ENCODE data around the gene RPS6KB2. TPM values are rescaled to one million over a fixed set of nuclear protein-coding genes. Genes with fewer than 3 reads are reported as not detected.

Gene RPS6KB2
- total and polyA plus RNA-seq, 2 of the 4 experiments (the other 2 are of a cell fraction): 50.7 to 58.4 TPM

- peak overlapping the region; percentile 63 for H3K23ac ChIP-seq (ENCODE audit: low read depth, low read length)
- H3K27ac ChIP-seq (ENCODE audit: insufficient read depth, low read length): peak overlapping the region; percentile 64
- no TSS peak for BruUV-seq (replicated peaks)
- no peak for DNase-seq
- peaks cover 21% of the 10 kb centered on the region; the same call in 1 of the 2 replicates for H3K36me3 ChIP-seq (ENCODE audit: control insufficient read depth, insufficient read depth, low read length)
- TF ChIP-seq RFX5 (IDR thresholded peaks at IDR 0.05; ENCODE audit: low read depth, low read length) (no peak), MXI1 (IDR thresholded peaks at IDR 0.05; ENCODE audit: borderline replicate concordance, low read depth, low read length) (no peak), CHD1 (IDR thresholded peaks at IDR 0.05; ENCODE audit: low read depth, low read length) (no peak), NFE2L2 (IDR thresholded peaks at IDR 0.05; ENCODE audit: low read depth, low read length) (no peak), FOS (IDR thresholded peaks at IDR 0.05; ENCODE audit: low read depth, low read length) (no peak), BHLHE40 (IDR thresholded peaks at IDR 0.05; ENCODE audit: low read depth, low read length) (no peak), CEBPB (IDR thresholded peaks at IDR 0.05; ENCODE audit: low read depth, low read length) (no peak), RAD21 (IDR thresholded peaks at IDR 0.05; ENCODE audit: low read length) (no peak), RCOR1 (IDR thresholded peaks at IDR 0.05; ENCODE audit: insufficient replicate concordance, low read length) (no peak), MAZ (IDR thresholded peaks at IDR 0.05; ENCODE audit: borderline replicate concordance, low read depth, low read length) (no peak), SMC3 (IDR thresholded peaks at IDR 0.05; ENCODE audit: low read depth, low read length) (no peak), MAFK (IDR thresholded peaks at IDR 0.05; ENCODE audit: low read depth, low read length) (no peak), POLR2A (IDR thresholded peaks at IDR 0.05; ENCODE audit: low read depth, low read length) (no peak)
- TF ChIP-seq, protein P1, sequence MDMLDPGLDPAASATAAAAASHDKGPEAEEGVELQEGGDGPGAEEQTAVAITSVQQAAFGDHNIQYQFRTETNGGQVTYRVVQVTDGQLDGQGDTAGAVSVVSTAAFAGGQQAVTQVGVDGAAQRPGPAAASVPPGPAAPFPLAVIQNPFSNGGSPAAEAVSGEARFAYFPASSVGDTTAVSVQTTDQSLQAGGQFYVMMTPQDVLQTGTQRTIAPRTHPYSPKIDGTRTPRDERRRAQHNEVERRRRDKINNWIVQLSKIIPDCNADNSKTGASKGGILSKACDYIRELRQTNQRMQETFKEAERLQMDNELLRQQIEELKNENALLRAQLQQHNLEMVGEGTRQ (IDR thresholded peaks at IDR 0.05; ENCODE audit: low read depth, low read length): no peak
- TF ChIP-seq, protein P2, sequence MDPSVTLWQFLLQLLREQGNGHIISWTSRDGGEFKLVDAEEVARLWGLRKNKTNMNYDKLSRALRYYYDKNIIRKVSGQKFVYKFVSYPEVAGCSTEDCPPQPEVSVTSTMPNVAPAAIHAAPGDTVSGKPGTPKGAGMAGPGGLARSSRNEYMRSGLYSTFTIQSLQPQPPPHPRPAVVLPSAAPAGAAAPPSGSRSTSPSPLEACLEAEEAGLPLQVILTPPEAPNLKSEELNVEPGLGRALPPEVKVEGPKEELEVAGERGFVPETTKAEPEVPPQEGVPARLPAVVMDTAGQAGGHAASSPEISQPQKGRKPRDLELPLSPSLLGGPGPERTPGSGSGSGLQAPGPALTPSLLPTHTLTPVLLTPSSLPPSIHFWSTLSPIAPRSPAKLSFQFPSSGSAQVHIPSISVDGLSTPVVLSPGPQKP (IDR thresholded peaks at IDR 0.05; ENCODE audit: borderline replicate concordance, low read depth, low read length): no peak
- TF ChIP-seq, protein P3, sequence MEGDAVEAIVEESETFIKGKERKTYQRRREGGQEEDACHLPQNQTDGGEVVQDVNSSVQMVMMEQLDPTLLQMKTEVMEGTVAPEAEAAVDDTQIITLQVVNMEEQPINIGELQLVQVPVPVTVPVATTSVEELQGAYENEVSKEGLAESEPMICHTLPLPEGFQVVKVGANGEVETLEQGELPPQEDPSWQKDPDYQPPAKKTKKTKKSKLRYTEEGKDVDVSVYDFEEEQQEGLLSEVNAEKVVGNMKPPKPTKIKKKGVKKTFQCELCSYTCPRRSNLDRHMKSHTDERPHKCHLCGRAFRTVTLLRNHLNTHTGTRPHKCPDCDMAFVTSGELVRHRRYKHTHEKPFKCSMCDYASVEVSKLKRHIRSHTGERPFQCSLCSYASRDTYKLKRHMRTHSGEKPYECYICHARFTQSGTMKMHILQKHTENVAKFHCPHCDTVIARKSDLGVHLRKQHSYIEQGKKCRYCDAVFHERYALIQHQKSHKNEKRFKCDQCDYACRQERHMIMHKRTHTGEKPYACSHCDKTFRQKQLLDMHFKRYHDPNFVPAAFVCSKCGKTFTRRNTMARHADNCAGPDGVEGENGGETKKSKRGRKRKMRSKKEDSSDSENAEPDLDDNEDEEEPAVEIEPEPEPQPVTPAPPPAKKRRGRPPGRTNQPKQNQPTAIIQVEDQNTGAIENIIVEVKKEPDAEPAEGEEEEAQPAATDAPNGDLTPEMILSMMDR (conservative IDR thresholded peaks at IDR 0.05; ENCODE audit: low read depth, low read length): no peak
- H3K4me1 ChIP-seq (ENCODE audit: control insufficient read depth, insufficient read depth, low read length): peaks cover 5% of the 10 kb centered on the region
- H3K4me3 ChIP-seq (ENCODE audit: insufficient read depth, low read depth, low read length): peak overlapping the region; percentile 75
- H2BK5ac ChIP-seq (ENCODE audit: low read depth, low read length, poor library complexity, severe bottlenecking): peak overlapping the region; percentile 31
- H3K14ac ChIP-seq (replicated peaks; ENCODE audit: low read depth, low read length): peak overlapping the region; percentile 56; the same call in 1 of the 2 replicates
- peak overlapping the region; percentile 97 for H3K4me2 ChIP-seq (ENCODE audit: low read depth, low read length)
- in situ Hi-C loops (cut with MboI; ENCODE audit: low sequenced_read_pairs): no loop called here
- no peaks in the 10 kb centered on the region for H3K9me3 ChIP-seq (ENCODE audit: control insufficient read depth, insufficient read depth, low read length)
- peak overlapping the region; percentile 95 for H2AK5ac ChIP-seq (ENCODE audit: low read depth, low read length)
- H2BK120ac ChIP-seq (ENCODE audit: low read depth, low read length): 0 out of 2 replicates have a peak overlapping the region, but pooled peaks have one; percentile 17
- no peak overlapping the region for H3K56ac ChIP-seq (ENCODE audit: extremely low read depth, insufficient read depth, low read length)
- peaks cover 11 to 29% of the 10 kb centered on the region in 2 experiments for H3K79me1 ChIP-seq (ENCODE audit: low read depth in 1 of 2, low read length in 2 of 2)
- no peaks in the 10 kb centered on the region; the same call in 1 of the 2 replicates for H4K20me1 ChIP-seq (ENCODE audit: insufficient read depth, low read length)
- no peak overlapping the region for H3K18ac ChIP-seq (ENCODE audit: low read depth, low read length)
- peak overlapping the region; percentile 100 for H2AFZ ChIP-seq (replicated peaks; ENCODE audit: low read length, poor library complexity)
- ChIA-PET POLR2A (ENCODE audit: unreplicated experiment) (no interaction called here), CTCF (no interaction called here)
- dilution Hi-C loops (cut with HindIII; ENCODE audit: low sequenced_read_pairs, unreplicated experiment): no loop called here
- H3K27me3 ChIP-seq (ENCODE audit: control insufficient read depth, insufficient read depth, low read length): no peaks in the 10 kb centered on the region
- peak overlapping the region; percentile 53 for H4K5ac ChIP-seq (ENCODE audit: low read depth, low read length)
- H3K9ac ChIP-seq (ENCODE audit: low read depth, low read length): peak overlapping the region; percentile 87
- H3K4ac ChIP-seq (ENCODE audit: low read depth, low read length): peak overlapping the region; percentile 94
- H4K91ac ChIP-seq (ENCODE audit: insufficient read depth, low read depth, low read length): peak overlapping the region; percentile 90
- H2BK20ac ChIP-seq (ENCODE audit: low read depth, low read length): no peak overlapping the region
- peak overlapping the region; percentile 95 for H2AK9ac ChIP-seq (replicated peaks; ENCODE audit: low read depth, low read length, poor library complexity)
- peaks cover 8% of the 10 kb centered on the region for H3K9me1 ChIP-seq (ENCODE audit: insufficient read depth, low read length)
- intact Hi-C loops (cut with micrococcal nuclease): no loop called here
- ATAC-seq (ENCODE audit: low read depth): no peak
- peak overlapping the region; percentile 47 to 87; a peak in 3 of 4 replicates for H4K8ac ChIP-seq (ENCODE audit: low read depth in 2 of 2, low read length in 2 of 2)
- 49% methylated on average over 8 of the region's 12 CpGs; no CpG with 5 or more reads in 1 of the 2 experiments for WGBS, 2 experiments (ENCODE audit: extremely low coverage in 2 of 2, insufficient read length in 1 of 2)
- H2BK15ac ChIP-seq (ENCODE audit: low read depth, low read length): no peak overlapping the region
These were observed 859 bp downstream of the RPS6KB2 start for GRCh38 chr11:67429038-67429668.
